Trophoblast cell (in vitro differentiated cells and primary cell): Measurements from ENCODE around the gene KCNJ3.

Experiments used
- DNase-seq, 2 donors: peaks; one replicate each; pipeline ENCODE4 v3.0.0-alpha.2; 2016
- H2AFZ ChIP-seq: 2 replicates; pipeline ENCODE4 v1.6.1; 2013; ENCODE audit warnings: low read length, moderate library complexity, mild to moderate bottlenecking; ENCODE audit not compliant: insufficient read depth, poor library complexity
- H2AK5ac ChIP-seq: 2 replicates; pipeline ENCODE4 v1.6.1; 2013; ENCODE audit warnings: mild to moderate bottlenecking, low read length
- H2BK120ac ChIP-seq: 2 replicates; pipeline ENCODE4 v1.6.1; 2013; ENCODE audit warnings: low read length, mild to moderate bottlenecking, moderate library complexity; ENCODE audit not compliant: insufficient read depth, poor library complexity
- H2BK12ac ChIP-seq: 2 replicates; pipeline ENCODE4 v1.6.1; 2013; ENCODE audit warnings: mild to moderate bottlenecking, low read length, moderate library complexity
- H2BK5ac ChIP-seq: 2 replicates; pipeline ENCODE4 v1.6.1; 2013; ENCODE audit warnings: low read length, low read depth, moderate library complexity, mild to moderate bottlenecking; ENCODE audit not compliant: poor library complexity
- H3K14ac ChIP-seq: 2 replicates; pipeline ENCODE4 v1.6.1; 2013; ENCODE audit warnings: mild to moderate bottlenecking, low read length
- H3K18ac ChIP-seq: 2 replicates; pipeline ENCODE4 v1.6.1; 2013; ENCODE audit warnings: mild to moderate bottlenecking, low read length
- H3K23ac ChIP-seq: 2 replicates; pipeline ENCODE4 v1.6.1; 2013; ENCODE audit warnings: low read length
- H3K27ac ChIP-seq: 2 replicates; pipeline ENCODE4 v1.5.1; 2013; ENCODE audit warnings: low read depth, mild to moderate bottlenecking, inconsistent platforms, low read length, moderate library complexity
- H3K27me3 ChIP-seq: 2 replicates; pipeline ENCODE4 v1.6.1; 2013; ENCODE audit warnings: inconsistent platforms, mild to moderate bottlenecking, low read length, moderate library complexity; ENCODE audit not compliant: insufficient read depth
- H3K36me3 ChIP-seq, 2 experiments: 1 replicate in 1 of 2; 2 replicates in 1 of 2; pipeline ENCODE4 v1.6.1; 2013; ENCODE audit warnings: low read length in 2 of 2, mild to moderate bottlenecking in 2 of 2, moderate library complexity in 1 of 2; ENCODE audit not compliant: insufficient read depth in 2 of 2, control insufficient read depth in 1 of 2
- H3K4ac ChIP-seq: 2 replicates; pipeline ENCODE4 v1.6.1; 2013; ENCODE audit warnings: low read depth, mild to moderate bottlenecking, low read length, moderate library complexity
- H3K4me1 ChIP-seq, 2 experiments: 1 replicate in 1 of 2; 2 replicates in 1 of 2; pipeline ENCODE4 v1.6.1; 2013; ENCODE audit warnings: low read length in 2 of 2, mild to moderate bottlenecking in 2 of 2, moderate library complexity in 1 of 2; ENCODE audit not compliant: insufficient read depth in 2 of 2, control insufficient read depth in 1 of 2
- H3K4me2 ChIP-seq: 2 replicates; pipeline ENCODE4 v1.6.1; 2013; ENCODE audit warnings: inconsistent platforms, mild to moderate bottlenecking, low read length, moderate library complexity
- H3K4me3 ChIP-seq: 2 replicates; pipeline ENCODE4 v1.5.1; 2013; ENCODE audit warnings: mild to moderate bottlenecking, low read depth, low read length, inconsistent platforms
- H3K79me1 ChIP-seq: one replicate; pipeline ENCODE4 v1.6.1; 2013; ENCODE audit warnings: low read length
- H3K79me2 ChIP-seq: 2 replicates; pipeline ENCODE4 v1.6.1; 2013; ENCODE audit warnings: low read length, mild to moderate bottlenecking; ENCODE audit not compliant: control insufficient read depth, insufficient read depth, poor library complexity
- H3K9ac ChIP-seq: 2 replicates; pipeline ENCODE4 v1.6.1; 2013; ENCODE audit warnings: mild to moderate bottlenecking, low read length
- H3K9me3 ChIP-seq: 2 replicates; pipeline ENCODE4 v1.6.1; 2013; ENCODE audit warnings: low read depth, mild to moderate bottlenecking, control low read depth, inconsistent platforms, low read length; ENCODE audit not compliant: insufficient read depth
- H4K12ac ChIP-seq: 2 replicates; pipeline ENCODE4 v1.6.1; 2013; ENCODE audit warnings: low read depth, mild to moderate bottlenecking, low read length, moderate library complexity
- H4K8ac ChIP-seq: 2 replicates; pipeline ENCODE4 v1.6.1; 2013; ENCODE audit warnings: low read depth, mild to moderate bottlenecking, low read length, moderate library complexity
- H4K91ac ChIP-seq: one replicate; pipeline ENCODE4 v1.6.1; 2013; ENCODE audit warnings: low read depth, mild to moderate bottlenecking, low read length, moderate library complexity
- WGBS: extraction: QIAGEN DNeasy Blood & Tissue Kit; methylation state at CpG from one replicate; pipeline ENCODE4 v1.1.7; 2013; ENCODE audit warnings: missing lambda C conversion rate; ENCODE audit not compliant: insufficient read length, insufficient coverage; ENCODE audit errors: extremely low coverage; 5-methylcytosine and 5-hydroxymethylcytosine counted together

The KCNJ3 gene

DNA sequence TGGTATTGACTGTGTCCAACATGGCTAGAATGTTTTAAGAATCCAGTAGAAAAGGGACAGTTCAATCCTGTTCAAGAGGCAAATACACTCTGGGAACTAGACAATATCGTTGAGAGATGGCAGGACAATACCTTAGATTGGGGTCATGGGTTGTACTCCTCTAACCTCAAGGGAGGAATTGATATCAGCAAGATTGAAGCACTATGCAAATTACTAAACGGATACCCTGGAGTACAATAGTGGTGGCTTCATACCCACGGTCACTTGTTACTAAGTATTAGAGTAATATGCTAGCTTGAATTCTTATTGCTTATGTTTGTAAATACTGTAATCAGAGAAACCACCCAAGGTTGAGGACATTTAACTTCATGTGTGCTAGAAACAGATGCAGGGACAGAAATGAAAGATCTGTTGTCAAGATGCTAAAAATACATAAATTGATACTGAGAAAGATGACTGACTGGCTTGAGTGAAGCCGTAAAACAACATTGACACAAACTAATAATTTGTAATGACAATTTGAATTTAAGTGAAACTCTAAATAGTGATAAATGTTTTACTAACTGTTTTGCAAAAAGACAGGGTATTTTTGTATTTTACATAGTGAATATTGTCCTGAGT, 73.3 kb downstream of the KCNJ3 start:
- no peak overlapping the region for H2AK5ac ChIP-seq
- no peak for DNase-seq
- no peak overlapping the region for H3K18ac ChIP-seq
- no peaks in the 10 kb centered on the region for H3K36me3 ChIP-seq
- H3K27ac ChIP-seq = no peak overlapping the region
- H4K91ac ChIP-seq = no peak overlapping the region
- H2BK120ac ChIP-seq = no peak overlapping the region
- no peak overlapping the region for H3K4ac ChIP-seq
- no peak overlapping the region for H2BK12ac ChIP-seq
- H3K23ac ChIP-seq = no peak overlapping the region
- H3K4me1 ChIP-seq = no peaks in the 10 kb centered on the region
- no peak overlapping the region for H4K12ac ChIP-seq
- no peak overlapping the region for H3K4me3 ChIP-seq
- H2AFZ ChIP-seq = no peak overlapping the region
- H3K9ac ChIP-seq = no peak overlapping the region
- H4K8ac ChIP-seq = no peak overlapping the region
- WGBS = no CpG with 5 or more reads among the region's 4 CpGs
- no peaks in the 10 kb centered on the region for H3K79me1 ChIP-seq
- no peak overlapping the region for H2BK5ac ChIP-seq
- H3K27me3 ChIP-seq = no peaks in the 10 kb centered on the region
- no peaks in the 10 kb centered on the region for H3K9me3 ChIP-seq
- no peaks in the 10 kb centered on the region for H3K79me2 ChIP-seq
- no peak overlapping the region for H3K14ac ChIP-seq
- no peak overlapping the region for H3K4me2 ChIP-seq

DNA sequence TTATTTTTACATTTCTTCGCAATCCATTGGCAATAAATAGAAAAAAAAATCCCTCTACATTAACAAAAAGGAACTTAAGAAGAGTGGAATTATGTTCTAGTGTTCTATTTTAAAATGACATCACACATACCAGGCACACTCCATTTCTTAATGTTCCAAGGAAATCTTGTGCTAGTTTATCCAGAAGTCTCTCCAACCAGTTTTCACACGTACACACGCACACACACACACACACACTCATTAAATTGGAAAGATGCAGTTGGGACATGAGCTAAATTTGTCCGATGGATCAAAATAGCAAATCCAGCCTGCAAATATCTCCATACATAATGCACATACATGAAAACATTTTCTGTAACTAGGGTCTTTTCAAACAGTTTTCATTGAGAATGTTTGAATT, 78.3 kb downstream of the KCNJ3 start:
- Histone ChIP-seq H3K23ac (no peak overlapping the region), H3K4me1 (no peaks in the 10 kb centered on the region), H3K27ac (no peak overlapping the region), H4K91ac (no peak overlapping the region), H4K8ac (no peak overlapping the region), H3K27me3 (no peaks in the 10 kb centered on the region), H3K14ac (no peak overlapping the region), H3K9me3 (no peaks in the 10 kb centered on the region), H3K4me3 (no peak overlapping the region), H2AFZ (no peak overlapping the region), H3K4me2 (no peak overlapping the region), H3K18ac (no peak overlapping the region), H3K36me3 (no peaks in the 10 kb centered on the region), H2BK12ac (no peak overlapping the region), H2AK5ac (no peak overlapping the region), H3K79me2 (no peaks in the 10 kb centered on the region), H2BK120ac (no peak overlapping the region), H3K9ac (no peak overlapping the region), H3K4ac (no peak overlapping the region), H4K12ac (no peak overlapping the region), H2BK5ac (no peak overlapping the region), H3K79me1 (no peaks in the 10 kb centered on the region)
- no peak for DNase-seq
- no CpG with 5 or more reads among the region's 4 CpGs for WGBS

DNA sequence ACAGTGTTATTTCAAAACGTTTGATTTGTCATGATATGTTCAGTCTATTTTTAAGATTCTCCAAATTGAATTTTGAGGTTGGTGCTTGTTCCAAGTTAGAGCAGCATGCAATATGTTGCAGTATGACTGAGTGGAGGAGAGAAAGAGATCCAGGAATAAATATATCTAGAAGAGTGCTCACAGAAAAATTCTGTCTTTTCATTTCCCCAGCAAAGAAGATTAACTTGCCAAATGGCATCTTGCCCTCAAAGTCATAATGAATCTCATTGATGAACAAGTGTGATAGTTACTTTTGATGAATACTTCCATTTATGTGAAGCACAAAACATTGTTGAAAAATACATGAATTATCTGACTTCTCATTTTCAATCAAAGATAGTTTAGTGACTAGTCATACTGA, 95.9 kb downstream of the KCNJ3 start:
- no peaks in the 10 kb centered on the region for H3K79me1 ChIP-seq
- no peak overlapping the region for H2BK12ac ChIP-seq
- H3K4me2 ChIP-seq = no peak overlapping the region
- DNase-seq = no peak
- H2AK5ac ChIP-seq = no peak overlapping the region
- no peak overlapping the region for H3K9ac ChIP-seq
- H3K23ac ChIP-seq = no peak overlapping the region
- no peaks in the 10 kb centered on the region for H3K9me3 ChIP-seq
- no peak overlapping the region for H2BK120ac ChIP-seq
- no peak overlapping the region for H2AFZ ChIP-seq
- no peak overlapping the region for H3K14ac ChIP-seq
- H3K4me1 ChIP-seq = no peaks in the 10 kb centered on the region
- no peaks in the 10 kb centered on the region for H3K36me3 ChIP-seq
- no peak overlapping the region for H3K18ac ChIP-seq
- H4K91ac ChIP-seq = no peak overlapping the region
- no CpG with 5 or more reads among the region's 1 CpG for WGBS
- H4K8ac ChIP-seq = no peak overlapping the region
- H3K27ac ChIP-seq = no peak overlapping the region
- H3K4ac ChIP-seq = no peak overlapping the region
- H3K79me2 ChIP-seq = no peaks in the 10 kb centered on the region
- no peak overlapping the region for H2BK5ac ChIP-seq
- no peak overlapping the region for H3K4me3 ChIP-seq
- no peak overlapping the region for H4K12ac ChIP-seq
- no peaks in the 10 kb centered on the region for H3K27me3 ChIP-seq

DNA sequence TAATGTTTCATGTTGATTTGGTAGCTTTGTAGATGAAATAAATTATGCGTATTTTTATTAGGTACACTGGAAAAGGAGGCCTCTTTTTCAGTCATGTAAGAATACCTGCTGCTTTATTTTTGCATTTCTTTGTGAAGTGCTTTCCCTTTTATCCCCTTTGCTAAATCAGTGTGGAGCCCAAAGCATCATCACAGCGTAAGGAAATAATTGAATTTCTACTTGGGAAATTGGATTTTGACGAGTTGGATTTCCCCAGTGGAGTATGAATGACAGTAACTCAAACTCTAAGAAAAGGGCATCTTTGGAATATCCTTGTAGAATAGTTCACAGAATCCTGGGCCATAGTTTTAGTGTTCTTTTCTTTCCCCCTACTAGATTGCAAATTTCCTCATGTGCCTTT, 97.2 kb downstream of the KCNJ3 start:
- Histone ChIP-seq H3K4me2 (no peak overlapping the region), H3K9ac (no peak overlapping the region), H4K91ac (no peak overlapping the region), H2AK5ac (no peak overlapping the region), H3K27me3 (no peaks in the 10 kb centered on the region), H3K9me3 (no peaks in the 10 kb centered on the region), H3K27ac (no peak overlapping the region), H2BK120ac (no peak overlapping the region), H3K79me1 (no peaks in the 10 kb centered on the region), H3K4ac (no peak overlapping the region), H2BK5ac (no peak overlapping the region), H3K4me1 (no peaks in the 10 kb centered on the region), H3K18ac (no peak overlapping the region), H2AFZ (no peak overlapping the region), H3K4me3 (no peak overlapping the region), H3K14ac (no peak overlapping the region), H4K8ac (no peak overlapping the region), H4K12ac (no peak overlapping the region), H2BK12ac (no peak overlapping the region), H3K36me3 (no peaks in the 10 kb centered on the region), H3K23ac (no peak overlapping the region), H3K79me2 (no peaks in the 10 kb centered on the region)
- no peak for DNase-seq
- no CpG with 5 or more reads among the region's 3 CpGs for WGBS
